NB4 (cell line): ENCODE data around the gene AKIRIN1.
"Not testable (repeated sequence)": the region's sequence is repeated elsewhere in the genome, so short reads cannot be mapped to it uniquely, and the experiment has no call there.

Experiments
- DNase-seq: peaks from one replicate; pipeline ENCODE4 v3.0.0; 2010; ENCODE audit warnings: low read depth
- H3K4me3 ChIP-seq: one replicate; pipeline ENCODE4 v1.5.1; 2011; ENCODE audit warnings: mild to moderate bottlenecking, low read depth, low read length, moderate library complexity
- MYC ChIP-seq: IDR thresholded peaks from 2 replicates; pipeline ENCODE4 v1.6.1; 2011; ENCODE audit warnings: low read depth, low read length
- POLR2A ChIP-seq: IDR thresholded peaks from 2 replicates; pipeline ENCODE4 v1.6.1; 2011; ENCODE audit warnings: mild to moderate bottlenecking; ENCODE audit not compliant: insufficient read length; ENCODE audit errors: extremely low read depth
- TF ChIP-seq, protein P1 (sequence below): IDR thresholded peaks from 2 replicates; pipeline ENCODE4 v1.6.1; 2011; ENCODE audit warnings: low read depth, low read length
- TF ChIP-seq, protein P2 (sequence below): IDR thresholded peaks from one replicate; pipeline ENCODE4 v1.5.1; 2012; ENCODE audit warnings: low read depth, low read length

AKIRIN1 gene

GRCh38 chr1:38953433-38953860 lies 37.6 kb upstream of the AKIRIN1 start:
- no peak overlapping the region for H3K4me3 ChIP-seq
- TF ChIP-seq MYC (no peak), POLR2A (no peak)
- TF ChIP-seq, protein P1, sequence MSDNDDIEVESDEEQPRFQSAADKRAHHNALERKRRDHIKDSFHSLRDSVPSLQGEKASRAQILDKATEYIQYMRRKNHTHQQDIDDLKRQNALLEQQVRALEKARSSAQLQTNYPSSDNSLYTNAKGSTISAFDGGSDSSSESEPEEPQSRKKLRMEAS: no peak
- TF ChIP-seq, protein P2, sequence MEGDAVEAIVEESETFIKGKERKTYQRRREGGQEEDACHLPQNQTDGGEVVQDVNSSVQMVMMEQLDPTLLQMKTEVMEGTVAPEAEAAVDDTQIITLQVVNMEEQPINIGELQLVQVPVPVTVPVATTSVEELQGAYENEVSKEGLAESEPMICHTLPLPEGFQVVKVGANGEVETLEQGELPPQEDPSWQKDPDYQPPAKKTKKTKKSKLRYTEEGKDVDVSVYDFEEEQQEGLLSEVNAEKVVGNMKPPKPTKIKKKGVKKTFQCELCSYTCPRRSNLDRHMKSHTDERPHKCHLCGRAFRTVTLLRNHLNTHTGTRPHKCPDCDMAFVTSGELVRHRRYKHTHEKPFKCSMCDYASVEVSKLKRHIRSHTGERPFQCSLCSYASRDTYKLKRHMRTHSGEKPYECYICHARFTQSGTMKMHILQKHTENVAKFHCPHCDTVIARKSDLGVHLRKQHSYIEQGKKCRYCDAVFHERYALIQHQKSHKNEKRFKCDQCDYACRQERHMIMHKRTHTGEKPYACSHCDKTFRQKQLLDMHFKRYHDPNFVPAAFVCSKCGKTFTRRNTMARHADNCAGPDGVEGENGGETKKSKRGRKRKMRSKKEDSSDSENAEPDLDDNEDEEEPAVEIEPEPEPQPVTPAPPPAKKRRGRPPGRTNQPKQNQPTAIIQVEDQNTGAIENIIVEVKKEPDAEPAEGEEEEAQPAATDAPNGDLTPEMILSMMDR: no peak
- no peak for DNase-seq

- TF ChIP-seq MYC: no peak
- TF ChIP-seq, protein P1: no peak
- no peak for DNase-seq
- H3K4me3 ChIP-seq: no peak overlapping the region
Observed at GRCh38 chr1:38958967-38959366, 32.1 kb upstream of the AKIRIN1 start.

GRCh38 chr1:38962113-38962512 lies 29.0 kb upstream of the AKIRIN1 start:
- H3K4me3 ChIP-seq: no peak overlapping the region
- TF ChIP-seq, protein P2: no peak
- TF ChIP-seq POLR2A (no peak), MYC (no peak)
- TF ChIP-seq, protein P1: no peak
- peak; percentile 15 for DNase-seq

DNA sequence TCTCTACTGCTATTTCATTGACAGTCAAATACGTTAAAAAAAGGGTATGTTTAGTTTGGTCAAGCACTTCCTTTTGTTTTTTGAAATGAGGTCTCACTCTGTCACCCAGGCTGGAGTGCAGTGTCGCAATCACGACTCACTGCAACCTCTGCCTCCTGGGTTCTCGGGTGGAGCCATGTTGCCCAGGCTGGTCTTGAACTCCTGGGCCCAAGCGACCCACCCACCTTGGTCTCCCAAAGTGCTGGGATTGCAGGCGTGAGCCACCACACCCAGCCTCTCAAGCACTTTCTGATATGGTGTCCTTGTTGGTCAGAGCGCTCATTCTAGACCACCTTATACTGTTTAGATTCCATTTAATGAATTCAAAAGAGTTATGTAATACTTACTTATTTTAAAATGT lies 28.5 kb upstream of the AKIRIN1 start:
- no peak overlapping the region for H3K4me3 ChIP-seq
- peak; percentile 76 for DNase-seq
- TF ChIP-seq MYC (no peak), POLR2A (no peak)
- TF ChIP-seq, protein P2: no peak
- TF ChIP-seq, protein P1: no peak

DNA sequence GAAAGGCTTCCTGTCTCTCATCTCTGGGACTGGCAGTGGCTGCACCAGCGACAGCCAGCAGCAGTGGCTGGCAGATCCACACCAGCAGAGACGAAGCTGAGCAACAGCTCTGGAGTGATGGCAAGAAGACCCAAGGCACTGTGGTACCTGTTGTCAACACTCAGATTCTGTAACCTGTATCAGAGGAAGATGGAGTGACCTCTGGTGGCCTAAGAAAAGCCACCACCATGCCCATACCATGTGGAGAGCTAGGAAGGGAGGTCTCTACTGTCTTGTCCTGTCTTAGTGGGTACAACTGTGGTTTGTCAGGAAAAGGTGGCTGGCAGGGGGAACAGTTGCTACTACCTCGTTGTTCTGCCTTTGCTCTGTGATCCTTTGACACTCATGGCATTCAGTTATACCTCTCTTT lies 26.9 kb upstream of the AKIRIN1 start:
- no peak overlapping the region for H3K4me3 ChIP-seq
- peak; percentile 14 for DNase-seq
- no peak for TF ChIP-seq POLR2A
- TF ChIP-seq, protein P2: peak; percentile 20
- TF ChIP-seq, protein P1: no peak

DNA sequence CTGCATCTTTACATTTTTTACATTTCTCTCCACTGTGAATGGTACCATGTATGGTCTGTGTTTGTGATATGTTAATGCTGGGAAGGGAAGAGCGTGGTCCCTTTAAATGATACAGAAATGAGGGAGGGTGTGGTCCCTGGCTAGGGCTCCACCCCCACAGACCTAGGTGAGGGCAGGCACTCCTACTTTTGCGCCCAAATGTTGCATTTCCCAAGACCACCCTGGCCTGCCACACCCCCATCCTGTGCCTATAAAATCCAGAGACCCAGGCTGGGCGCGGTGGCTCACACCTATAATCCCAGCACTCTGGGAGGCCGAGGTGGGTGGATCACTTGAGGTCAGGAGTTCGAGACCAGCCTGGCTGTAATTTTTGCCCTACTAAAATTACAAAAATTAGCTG lies 17.9 kb upstream of the AKIRIN1 start:
- H3K4me3 ChIP-seq, DNase-seq: not testable (repeated sequence)
